SK-N-SH treated with all-trans-retinoic acid at 6 μM for 48 hours (cell line): Measurements from ENCODE around the gene FAM47E.

Experiments
- ATAC-seq: fragments of 200-7000 bp; cut with Tn5 transposase; 3 replicates; pipeline ENCODE4 v1.9.1; 2020; ENCODE audit warnings: mild to moderate bottlenecking, moderate library complexity
- ARNTL ChIP-seq: fragments of 450-650 bp; formaldehyde crosslinking; IDR thresholded peaks from 2 replicates; pipeline ENCODE4 v1.5.0; 2020; ENCODE audit warnings: low read depth, mild to moderate bottlenecking, moderate library complexity, borderline replicate concordance
- CREB5 ChIP-seq: fragments of 250-450 bp; sonication (Bioruptor Pico); IDR thresholded peaks from 2 replicates; pipeline ENCODE4 v1.5.1; 2020; ENCODE audit warnings: low read depth, mild to moderate bottlenecking, moderate library complexity
- CSRNP3 ChIP-seq: fragments of 250-450 bp; sonication (Bioruptor Pico); IDR thresholded peaks from 2 replicates; pipeline ENCODE4 v1.5.1; 2021; ENCODE audit warnings: mild to moderate bottlenecking, moderate library complexity
- ESRRG ChIP-seq: fragments of 250-450 bp; sonication (Bioruptor Pico); IDR thresholded peaks from 2 replicates; pipeline ENCODE4 v1.6.1; 2021; ENCODE audit warnings: mild to moderate bottlenecking
- GLIS3 ChIP-seq: fragments of 250-450 bp; sonication (Bioruptor Pico); IDR thresholded peaks from 2 replicates; pipeline ENCODE4 v1.5.0; 2020; ENCODE audit warnings: mild to moderate bottlenecking, moderate library complexity
- ISL1 ChIP-seq: fragments of 250-450 bp; sonication (Bioruptor Pico); IDR thresholded peaks from 2 replicates; pipeline ENCODE4 v2.1.2; 2022; ENCODE audit warnings: mild to moderate bottlenecking, moderate library complexity
- OSR1 ChIP-seq: fragments of 250-450 bp; sonication (Bioruptor Pico); IDR thresholded peaks from 2 replicates; pipeline ENCODE4 v1.8.0; 2022; ENCODE audit warnings: moderate library complexity, mild to moderate bottlenecking, inconsistent platforms
- POU6F1 ChIP-seq: fragments of 250-450 bp; sonication (Bioruptor Pico); IDR thresholded peaks from 2 replicates; pipeline ENCODE4 v1.8.0; 2021; ENCODE audit warnings: low read depth, mild to moderate bottlenecking, moderate library complexity, borderline replicate concordance
- PPARA ChIP-seq: fragments of 250-450 bp; sonication (Bioruptor Pico); IDR thresholded peaks from 2 replicates; pipeline ENCODE4 v1.5.0; 2020; ENCODE audit warnings: mild to moderate bottlenecking, borderline replicate concordance
- RARB ChIP-seq: fragments of 250-450 bp; sonication (Bioruptor Pico); IDR thresholded peaks from 2 replicates; pipeline ENCODE4 v1.8.0; 2021; ENCODE audit warnings: mild to moderate bottlenecking, moderate library complexity
- TOX ChIP-seq: fragments of 250-450 bp; sonication (Bioruptor Pico); IDR thresholded peaks from 2 replicates; pipeline ENCODE4 v1.8.0; 2021; ENCODE audit warnings: mild to moderate bottlenecking, moderate library complexity, borderline replicate concordance
- TSHZ2 ChIP-seq: fragments of 250-450 bp; sonication (Bioruptor Pico); IDR thresholded peaks from 2 replicates; pipeline ENCODE4 v1.5.0; 2020; ENCODE audit warnings: mild to moderate bottlenecking, moderate library complexity
- ZC3H10 ChIP-seq: fragments of 250-450 bp; sonication (Bioruptor Pico); IDR thresholded peaks from 2 replicates; pipeline ENCODE4 v1.5.1; 2021; ENCODE audit warnings: mild to moderate bottlenecking, moderate library complexity
- ZFP3 ChIP-seq: fragments of 250-450 bp; sonication (Bioruptor Pico); IDR thresholded peaks from 2 replicates; pipeline ENCODE4 v1.5.0; 2020; ENCODE audit warnings: mild to moderate bottlenecking, moderate library complexity
- ZFP30 ChIP-seq: fragments of 450-650 bp; formaldehyde crosslinking; IDR thresholded peaks from 2 replicates; pipeline ENCODE4 v1.5.0; 2022; ENCODE audit warnings: mild to moderate bottlenecking, moderate library complexity
- ZNF565 ChIP-seq: fragments of 450-650 bp; formaldehyde crosslinking; conservative IDR thresholded peaks from 2 replicates; pipeline ENCODE4 v1.5.0; 2020; ENCODE audit warnings: low read depth, mild to moderate bottlenecking, moderate library complexity
- ZNF70 ChIP-seq: fragments of 450-650 bp; formaldehyde crosslinking; IDR thresholded peaks from 2 replicates; pipeline ENCODE4 v1.5.0; 2020; ENCODE audit warnings: mild to moderate bottlenecking, moderate library complexity
- ZNF8 ChIP-seq: fragments of 450-650 bp; formaldehyde crosslinking; IDR thresholded peaks from 2 replicates; pipeline ENCODE4 v1.5.0; 2020; ENCODE audit warnings: mild to moderate bottlenecking, moderate library complexity
- TF ChIP-seq, protein P1 (sequence below): fragments of 250-450 bp; sonication (Bioruptor Pico); IDR thresholded peaks from 2 replicates; pipeline ENCODE4 v1.8.0; 2020; ENCODE audit warnings: mild to moderate bottlenecking, moderate library complexity, borderline replicate concordance

Gene FAM47E

GRCh38 chr4:76206222-76206942 is 45.1 kb upstream of the FAM47E start (continued):
- TF ChIP-seq ZFP3, result 0 out of 2 replicates have a peak, but pooled peaks have one; percentile 55
- no peak for TF ChIP-seq PPARA (CRISPR knock-in tag)
- TF ChIP-seq TOX (CRISPR knock-in tag), result peak; percentile 69; the same call in 1 of the 2 replicates
- TF ChIP-seq ZFP30 (CRISPR knock-in tag), result no peak; the same call in 1 of the 2 replicates
- 0 out of 2 replicates have a peak, but pooled peaks have one; percentile 51 for TF ChIP-seq OSR1 (CRISPR knock-in tag)
- TF ChIP-seq CSRNP3 (CRISPR knock-in tag), result peak; percentile 94

- TF ChIP-seq, protein P1, sequence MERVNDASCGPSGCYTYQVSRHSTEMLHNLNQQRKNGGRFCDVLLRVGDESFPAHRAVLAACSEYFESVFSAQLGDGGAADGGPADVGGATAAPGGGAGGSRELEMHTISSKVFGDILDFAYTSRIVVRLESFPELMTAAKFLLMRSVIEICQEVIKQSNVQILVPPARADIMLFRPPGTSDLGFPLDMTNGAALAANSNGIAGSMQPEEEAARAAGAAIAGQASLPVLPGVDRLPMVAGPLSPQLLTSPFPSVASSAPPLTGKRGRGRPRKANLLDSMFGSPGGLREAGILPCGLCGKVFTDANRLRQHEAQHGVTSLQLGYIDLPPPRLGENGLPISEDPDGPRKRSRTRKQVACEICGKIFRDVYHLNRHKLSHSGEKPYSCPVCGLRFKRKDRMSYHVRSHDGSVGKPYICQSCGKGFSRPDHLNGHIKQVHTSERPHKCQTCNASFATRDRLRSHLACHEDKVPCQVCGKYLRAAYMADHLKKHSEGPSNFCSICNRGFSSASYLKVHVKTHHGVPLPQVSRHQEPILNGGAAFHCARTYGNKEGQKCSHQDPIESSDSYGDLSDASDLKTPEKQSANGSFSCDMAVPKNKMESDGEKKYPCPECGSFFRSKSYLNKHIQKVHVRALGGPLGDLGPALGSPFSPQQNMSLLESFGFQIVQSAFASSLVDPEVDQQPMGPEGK (CRISPR knock-in tag), result no peak
- TF ChIP-seq ARNTL, result no peak
- no peak for TF ChIP-seq ZNF565 (CRISPR knock-in tag)
- TF ChIP-seq CREB5 (CRISPR knock-in tag), result no peak
- no peak for TF ChIP-seq TOX (CRISPR knock-in tag)
- TF ChIP-seq ZC3H10 (CRISPR knock-in tag), result no peak
- no peak for TF ChIP-seq ZNF8 (CRISPR knock-in tag)
- TF ChIP-seq RARB (CRISPR knock-in tag), result no peak
- TF ChIP-seq GLIS3 (CRISPR knock-in tag), result no peak
- TF ChIP-seq, all 23 proteins: peak for 0
- ATAC-seq, result no peak
These were observed 44.0 kb upstream of the FAM47E start for GRCh38 chr4:76207549-76207948.

GRCh38 chr4:76208005-76208765 is 43.3 kb upstream of the FAM47E start:
- ATAC-seq, result peak; percentile 76
- TF ChIP-seq ARNTL (no peak), GLIS3 (CRISPR knock-in tag) (0 out of 2 replicates have a peak, but pooled peaks have one; percentile 29), ZNF565 (CRISPR knock-in tag) (0 out of 2 replicates have a peak, but pooled peaks have one; percentile 30), ISL1 (CRISPR knock-in tag) (peak; percentile 99), CREB5 (CRISPR knock-in tag) (peak; percentile 88; the same call in 1 of the 2 replicates), POU6F1 (CRISPR knock-in tag) (peak; percentile 85; the same call in 1 of the 2 replicates), PPARA (CRISPR knock-in tag) (no peak), RARB (CRISPR knock-in tag) (no peak; the same call in 1 of the 2 replicates), ZNF70 (CRISPR knock-in tag) (no peak), TSHZ2 (CRISPR knock-in tag) (no peak), ZNF8 (CRISPR knock-in tag) (no peak), ESRRG (CRISPR knock-in tag) (no peak), TOX (CRISPR knock-in tag) (no peak), CSRNP3 (CRISPR knock-in tag) (0 out of 2 replicates have a peak, but pooled peaks have one; percentile 46)
- TF ChIP-seq, protein P1 (CRISPR knock-in tag), result no peak
